Sigmoid colon (tissue), 7 donors: ENCODE results near the gene FGD3. TPM values are rescaled to one million over a fixed set of nuclear protein-coding genes. Genes with fewer than 3 reads are reported as not detected.

ENCODE experiments used
- DNase-seq: peaks from one replicate; pipeline ENCODE4 v3.0.0-alpha.2; 2019
- H3K27ac ChIP-seq, 4 donors: fragments of 200-600 bp; sonication (generic); one replicate each; pipeline ENCODE4 v1.5.1; 2016 to 2019; ENCODE audit warnings: mild to moderate bottlenecking in 1 of 4
- H3K27me3 ChIP-seq, 3 donors: fragments of 200-600 bp; sonication (generic); one replicate each; pipeline ENCODE4 v1.5.1; 2019; ENCODE audit warnings: mild to moderate bottlenecking in 1 of 3
- H3K36me3 ChIP-seq, 4 donors: fragments of 200-600 bp; sonication (generic); one replicate each; pipeline ENCODE4 v1.5.1; 2016 to 2019
- H3K4me1 ChIP-seq, 4 donors: fragments of 200-600 bp; sonication (generic); one replicate each; pipeline ENCODE4 v1.5.1; 2017 to 2019
- H3K4me3 ChIP-seq, 4 donors: fragments of 200-600 bp; sonication (generic); one replicate each; pipeline ENCODE4 v1.5.1; 2017 to 2019; ENCODE audit warnings: mild to moderate bottlenecking in 2 of 4, moderate library complexity in 1 of 4
- H3K9me3 ChIP-seq, 4 donors: fragments of 200-600 bp in 3 of 4; sonication (generic) in 3 of 4; one replicate each; pipeline versions ENCODE4 v1.5.1 to v1.6.1; 2013 to 2019
- CTCF ChIP-seq, 4 experiments: fragments of 450-650 bp in 3 of 4; fragments of 200-600 bp in 1 of 4; IDR thresholded peaks; one replicate each; pipeline ENCODE4 v1.5.1; 2016 to 2019; ENCODE audit warnings: antibody characterized with exemption in 4 of 4, mild to moderate bottlenecking in 3 of 4, moderate library complexity in 2 of 4
- EP300 ChIP-seq, 4 donors: sonication (generic); formaldehyde crosslinking; IDR thresholded peaks; one replicate each; pipeline ENCODE4 v1.6.1; 2017; ENCODE audit warnings: antibody characterized with exemption in 4 of 4
- POLR2A ChIP-seq, 2 donors: fragments of 450-650 bp; IDR thresholded peaks; one replicate each; pipeline ENCODE4 v1.6.1; 2016; ENCODE audit warnings: antibody characterized with exemption in 2 of 2, mild to moderate bottlenecking in 2 of 2, moderate library complexity in 2 of 2
- POLR2AphosphoS5 ChIP-seq, 4 donors: sonication (generic); formaldehyde crosslinking; IDR thresholded peaks; one replicate each; pipeline ENCODE4 v1.6.1; 2017; ENCODE audit warnings: antibody characterized with exemption in 4 of 4
- WGBS, 2 donors: extraction: QIAGEN DNeasy Blood & Tissue Kit; methylation state at CpG; one replicate each; pipeline ENCODE4 v1.1.7; 2013; 5-methylcytosine and 5-hydroxymethylcytosine counted together
- intact Hi-C: fragments of 100-400 bp; cut with DNase I; formaldehyde crosslinking; loops from one replicate; pipeline ENCODE4 v1.15.1; 2023
- polyA plus RNA-seq, 3 donors: library from polyadenylated mRNA; stranded (reverse); fragments of 200-250 nt; gene quantifications; one replicate each; pipeline ENCODE4 v1.2.3, GENCODE V29; 2013
- total RNA-seq, 4 donors: library from RNA; depleted of rRNA; stranded (reverse); fragments of >200 nt; gene quantifications; one replicate each; pipeline ENCODE4 v1.1.0, GENCODE V29; 2016
- donor health status: healthy with polysubstance abuse.
- donor health status: Bipolar disorder and iron deficiency.
- donor health status: healthy.

Gene FGD3
- total and polyA plus RNA-seq, 7 donors, result 1.8 to 18.0 (median 3.7) TPM

GRCh38 chr9:92974761-92975755 is 27.7 kb downstream of the FGD3 start:
- DNase-seq, result no peak
- Histone ChIP-seq H3K36me3 (no peaks in the 10 kb centered on the region), H3K4me3 (no peak overlapping the region), H3K9me3 (no peaks in the 10 kb centered on the region), H3K4me1 (peaks cover 0 to 8% (median 0%) of the 10 kb centered on the region in 4 donors), H3K27ac (no peak overlapping the region), H3K27me3 (no peaks in the 10 kb centered on the region)
- TF ChIP-seq CTCF (IDR thresholded peaks at IDR 0.05), result no peak
- no peak for TF ChIP-seq POLR2AphosphoS5 (IDR thresholded peaks at IDR 0.05)
- no peak for TF ChIP-seq POLR2A (IDR thresholded peaks at IDR 0.05)
- TF ChIP-seq EP300 (IDR thresholded peaks at IDR 0.05), result no peak
- intact Hi-C loops, result no loop called here
- WGBS, 2 donors, result 85 to 90% methylated on average over 22 of the region's 22 CpGs

GRCh38 chr9:92976431-92976830 is 29.1 kb downstream of the FGD3 start:
- TF ChIP-seq POLR2A (IDR thresholded peaks at IDR 0.05) (no peak), POLR2AphosphoS5 (IDR thresholded peaks at IDR 0.05) (no peak), CTCF (IDR thresholded peaks at IDR 0.05) (no peak), EP300 (IDR thresholded peaks at IDR 0.05) (no peak)
- Histone ChIP-seq H3K27me3 (no peaks in the 10 kb centered on the region), H3K9me3 (no peaks in the 10 kb centered on the region), H3K4me3 (no peak overlapping the region), H3K4me1 (peaks cover 0 to 8% (median 0%) of the 10 kb centered on the region in 4 donors), H3K36me3 (no peaks in the 10 kb centered on the region), H3K27ac (no peak overlapping the region)
- DNase-seq, result no peak
- intact Hi-C loops, result no loop called here
- 94 to 95% methylated on average over 16 of the region's 16 CpGs for WGBS, 2 donors

- DNase-seq, result no peak
- intact Hi-C loops, result no loop called here
- WGBS, 2 donors, result 92 to 93% methylated on average over 12 of the region's 12 CpGs
- Histone ChIP-seq H3K4me1 (peaks cover 0 to 8% (median 0%) of the 10 kb centered on the region in 4 donors), H3K36me3 (no peaks in the 10 kb centered on the region), H3K4me3 (no peak overlapping the region), H3K9me3 (no peaks in the 10 kb centered on the region), H3K27ac (no peak overlapping the region), H3K27me3 (no peaks in the 10 kb centered on the region)
- TF ChIP-seq CTCF (IDR thresholded peaks at IDR 0.05) (no peak), EP300 (IDR thresholded peaks at IDR 0.05) (no peak), POLR2AphosphoS5 (IDR thresholded peaks at IDR 0.05) (no peak), POLR2A (IDR thresholded peaks at IDR 0.05) (no peak)
Measured at GRCh38 chr9:92977279-92977678, 30.0 kb downstream of the FGD3 start.

GRCh38 chr9:92978345-92978875 is 31.1 kb downstream of the FGD3 start:
- H3K27ac ChIP-seq, result no peak overlapping the region
- TF ChIP-seq POLR2A (IDR thresholded peaks at IDR 0.05) (no peak), POLR2AphosphoS5 (IDR thresholded peaks at IDR 0.05) (no peak), CTCF (IDR thresholded peaks at IDR 0.05) (no peak), EP300 (IDR thresholded peaks at IDR 0.05) (no peak)
- WGBS, 2 donors, result 14 to 36% methylated on average over 4 of the region's 4 CpGs
- H3K9me3 ChIP-seq, result no peaks in the 10 kb centered on the region
- DNase-seq, result no peak
- no peak overlapping the region for H3K4me3 ChIP-seq
- H3K4me1 ChIP-seq, result peaks cover 0 to 8% (median 0%) of the 10 kb centered on the region in 4 donors
- no peaks in the 10 kb centered on the region for H3K27me3 ChIP-seq
- intact Hi-C loops, result no loop called here
- H3K36me3 ChIP-seq, result no peaks in the 10 kb centered on the region
